ENCODE measurements around the gene CDC14A.

DNA sequence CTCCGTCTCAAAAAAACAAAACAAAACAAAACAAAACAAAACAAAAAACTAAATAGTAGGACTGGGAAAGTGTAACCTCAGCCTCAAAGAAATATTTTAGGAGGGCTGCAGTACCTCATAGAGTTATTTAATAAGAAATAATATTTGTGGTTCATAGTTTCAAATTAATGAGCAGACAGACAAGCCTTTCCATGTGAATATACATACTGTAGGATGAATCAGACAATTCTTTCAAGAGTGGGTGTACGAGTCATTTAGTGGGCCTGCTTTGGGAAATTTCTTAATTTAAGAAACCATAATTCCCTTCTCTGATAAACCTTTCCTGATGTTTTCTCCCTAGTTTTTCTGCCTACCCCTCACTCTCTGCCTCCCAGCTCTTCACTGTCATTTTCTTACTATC is 52.5 kb downstream of the CDC14A start:
- TF ChIP-seq TAF1 (IDR thresholded peaks at IDR 0.05; ENCODE audit: borderline replicate concordance, insufficient read depth, low read length) (no peak), FOXP2 (optimal IDR thresholded peaks at IDR 0.05; ENCODE audit: borderline replicate concordance, extremely low read depth, extremely low read length, insufficient read depth) (no peak), POLR2AphosphoS5 (IDR thresholded peaks at IDR 0.05; ENCODE audit: low read depth, low read length) (no peak)
- TF ChIP-seq, protein P1, sequence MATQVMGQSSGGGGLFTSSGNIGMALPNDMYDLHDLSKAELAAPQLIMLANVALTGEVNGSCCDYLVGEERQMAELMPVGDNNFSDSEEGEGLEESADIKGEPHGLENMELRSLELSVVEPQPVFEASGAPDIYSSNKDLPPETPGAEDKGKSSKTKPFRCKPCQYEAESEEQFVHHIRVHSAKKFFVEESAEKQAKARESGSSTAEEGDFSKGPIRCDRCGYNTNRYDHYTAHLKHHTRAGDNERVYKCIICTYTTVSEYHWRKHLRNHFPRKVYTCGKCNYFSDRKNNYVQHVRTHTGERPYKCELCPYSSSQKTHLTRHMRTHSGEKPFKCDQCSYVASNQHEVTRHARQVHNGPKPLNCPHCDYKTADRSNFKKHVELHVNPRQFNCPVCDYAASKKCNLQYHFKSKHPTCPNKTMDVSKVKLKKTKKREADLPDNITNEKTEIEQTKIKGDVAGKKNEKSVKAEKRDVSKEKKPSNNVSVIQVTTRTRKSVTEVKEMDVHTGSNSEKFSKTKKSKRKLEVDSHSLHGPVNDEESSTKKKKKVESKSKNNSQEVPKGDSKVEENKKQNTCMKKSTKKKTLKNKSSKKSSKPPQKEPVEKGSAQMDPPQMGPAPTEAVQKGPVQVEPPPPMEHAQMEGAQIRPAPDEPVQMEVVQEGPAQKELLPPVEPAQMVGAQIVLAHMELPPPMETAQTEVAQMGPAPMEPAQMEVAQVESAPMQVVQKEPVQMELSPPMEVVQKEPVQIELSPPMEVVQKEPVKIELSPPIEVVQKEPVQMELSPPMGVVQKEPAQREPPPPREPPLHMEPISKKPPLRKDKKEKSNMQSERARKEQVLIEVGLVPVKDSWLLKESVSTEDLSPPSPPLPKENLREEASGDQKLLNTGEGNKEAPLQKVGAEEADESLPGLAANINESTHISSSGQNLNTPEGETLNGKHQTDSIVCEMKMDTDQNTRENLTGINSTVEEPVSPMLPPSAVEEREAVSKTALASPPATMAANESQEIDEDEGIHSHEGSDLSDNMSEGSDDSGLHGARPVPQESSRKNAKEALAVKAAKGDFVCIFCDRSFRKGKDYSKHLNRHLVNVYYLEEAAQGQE (IDR thresholded peaks at IDR 0.05; ENCODE audit: insufficient read depth in 1 of 2, low read depth in 2 of 2, low read length in 2 of 2): no peak

All from PFSK-1 (cell line).